GM12878 (cell line): Measurements from ENCODE around the gene ADK. TPM values are rescaled to one million over a fixed set of nuclear protein-coding genes. Genes with fewer than 3 reads are reported as not detected.

Experiments used
- ATAC-seq: fragments of 200-7000 bp; cut with Tn5 transposase; 3 replicates; pipeline ENCODE4 v1.9.1; 2020; ENCODE audit warnings: mild to moderate bottlenecking, moderate library complexity
- BruUV-seq: library from RNA; stranded (reverse); fragments of 400-500 nt; replicated peaks from 2 replicates; lab custom pipeline; 2021; lab: Mats Ljungman, UMichigan
- CTCF ChIA-PET: fragments of 300-600 bp; sonication (Branson Sonifier 250); formaldehyde crosslinking; extraction: SDS; loops from one replicate; lab custom pipeline; 2021; ENCODE audit warnings: inconsistent platforms; lab: Yijun Ruan, JAX
- POLR2A ChIA-PET: fragments of 350-600 bp; formaldehyde crosslinking; extraction: SDS; loops from one replicate; lab custom pipeline; 2021; ENCODE audit warnings: inconsistent platforms; lab: Charles Lee
- RAD21 ChIA-PET: fragments of 300-600 bp; sonication (Branson Sonifier 250); formaldehyde crosslinking; loops from one replicate; lab custom pipeline; 2023; ENCODE audit warnings: antibody characterized with exemption; ENCODE audit not compliant: unreplicated experiment; lab: Charles Lee
- SMC1A ChIA-PET: fragments of 300-600 bp; sonication (Branson Sonifier 250); formaldehyde crosslinking; loops from one replicate; lab custom pipeline; 2023; ENCODE audit not compliant: unreplicated experiment, uncharacterized antibody; lab: Charles Lee
- DNase-seq: peaks from one replicate; pipeline ENCODE4 v3.0.0-alpha.2; 2011; ENCODE audit warnings: low read depth, low spot score
- FAIRE-seq: peaks from 3 replicates; lab custom pipeline; 2011; peaks lifted over from hg19 to GRCh38; lab: Jason Lieb, UNC
- H2AFZ ChIP-seq: 2 replicates; pipeline ENCODE4 v1.6.0; 2011; ENCODE audit warnings: low read depth, low read length, control low read depth; ENCODE audit not compliant: control insufficient read depth
- H3K27ac ChIP-seq: 2 replicates; pipeline ENCODE4 v1.5.1; 2011; ENCODE audit warnings: control low read depth; ENCODE audit not compliant: control insufficient read depth, insufficient read depth
- H3K27me3 ChIP-seq, 2 experiments: replicated peaks in 1 of 2; 2 replicates each; pipeline versions ENCODE4 v1.6.0 to v1.6.1; 2011; ENCODE audit warnings: low read length in 1 of 2; ENCODE audit not compliant: control insufficient read depth in 2 of 2, insufficient read depth in 2 of 2
- H3K36me3 ChIP-seq, 2 experiments: 2 replicates each; pipeline ENCODE4 v1.5.1; 2011; ENCODE audit warnings: low read length in 1 of 2; ENCODE audit not compliant: control insufficient read depth in 2 of 2, insufficient read depth in 2 of 2
- H3K4me1 ChIP-seq: 2 replicates; pipeline ENCODE4 v1.6.1; 2011; ENCODE audit warnings: mild to moderate bottlenecking, low read length, moderate library complexity, mixed read lengths; ENCODE audit not compliant: control insufficient read depth, insufficient read depth
- H3K4me2 ChIP-seq: 2 replicates; pipeline ENCODE4 v1.6.0; 2011; ENCODE audit warnings: control low read depth; ENCODE audit not compliant: control insufficient read depth, insufficient read depth
- H3K4me3 ChIP-seq: fragments of 200-600 bp; sonication (generic); 2 replicates; pipeline ENCODE4 v1.5.1; 2016
- H3K79me2 ChIP-seq: 2 replicates; pipeline ENCODE4 v1.6.0; 2011; ENCODE audit warnings: low read length; ENCODE audit not compliant: control insufficient read depth, insufficient read depth
- H3K9ac ChIP-seq: 2 replicates; pipeline ENCODE4 v1.8.0; 2011; ENCODE audit warnings: low read length, control low read depth, mixed read lengths; ENCODE audit not compliant: control insufficient read depth, insufficient read depth
- H3K9me3 ChIP-seq: replicated peaks from 3 replicates; pipeline ENCODE4 v1.5.1; 2011; ENCODE audit warnings: mild to moderate bottlenecking, low read length; ENCODE audit not compliant: control insufficient read depth, insufficient read depth
- H4K20me1 ChIP-seq: 2 replicates; pipeline ENCODE4 v1.6.0; 2011; ENCODE audit not compliant: control insufficient read depth, insufficient read depth
- MEF2B ChIP-seq: fragments of 450-650 bp; IDR thresholded peaks from 2 replicates; pipeline ENCODE4 v1.6.1; 2018; ENCODE audit warnings: mild to moderate bottlenecking, moderate library complexity; ENCODE audit not compliant: partially characterized antibody, poor library complexity, severe bottlenecking
- PML ChIP-seq: IDR thresholded peaks from 2 replicates; pipeline ENCODE4 v1.6.1; 2012; ENCODE audit warnings: low read length, inconsistent platforms
- RBBP5 ChIP-seq: fragments of 200-600 bp; sonication (generic); conservative IDR thresholded peaks from 2 replicates; pipeline ENCODE4 v1.6.1; 2016
- WGBS: methylation state at CpG from one replicate; pipeline ENCODE4 v1.1.6; 2016; ENCODE audit warnings: low lambda C conversion rate; ENCODE audit not compliant: insufficient replicate concordance, insufficient coverage; ENCODE audit errors: missing lambda C conversion rate; 5-methylcytosine and 5-hydroxymethylcytosine counted together
- in situ Hi-C: fragments of 300-500 bp; cut with MboI; formaldehyde crosslinking; loops from 9 replicates; pipeline ENCODE4 v1.14.3; 2018; ENCODE audit warnings: mixed read lengths
- intact Hi-C: fragments of 100-400 bp; cut with micrococcal nuclease; formaldehyde crosslinking; loops from one replicate; pipeline ENCODE4 v1.14.2; 2022; ENCODE audit not compliant: unreplicated experiment
- polyA plus RNA-seq, 11 experiments: library from polyadenylated mRNA; depleted of rRNA in 4 of 11; unstranded in 6 of 11; stranded (reverse) in 5 of 11; fragments of >200 nt; fragmentation: Nextera tagmentation in 4 of 11; fragmentation: Illumina TruSeq in 1 of 11; extraction: Ambion mirVana in 4 of 11; extraction: Trizol in 1 of 11; gene quantifications; 1 replicate in 1 of 11; 2 replicates in 10 of 11; pipeline versions ENCODE4 v1.2.1 to v1.2.3, GENCODE V29; 2011 to 2016; ENCODE audit warnings: inconsistent platforms in 2 of 11, missing spikeins in 2 of 11, low read depth in 1 of 11
- total RNA-seq, 4 experiments: library from RNA; depleted of rRNA in 3 of 4; stranded (reverse); fragments of >200 nt in 3 of 4; fragmentation: Illumina TruSeq in 1 of 4; extraction: Trizol in 1 of 4; gene quantifications; 2 replicates each; pipeline versions ENCODE4 v1.2.1 to v1.2.3, GENCODE V29; 2013 to 2021
- TF ChIP-seq, protein P1 (sequence below): fragments of 450-650 bp; IDR thresholded peaks from 2 replicates; pipeline ENCODE4 v1.6.1; 2016; ENCODE audit warnings: mild to moderate bottlenecking
- TF ChIP-seq, protein P2 (sequence below): fragments of 450-650 bp; IDR thresholded peaks from 2 replicates; pipeline ENCODE4 v1.6.1; 2017; ENCODE audit warnings: mild to moderate bottlenecking, moderate library complexity
- TF ChIP-seq, protein P3 (sequence below): fragments of 450-650 bp; formaldehyde crosslinking; IDR thresholded peaks from 2 replicates; pipeline ENCODE4 v1.4.0; 2022; ENCODE audit warnings: mild to moderate bottlenecking, moderate library complexity

The ADK gene
- total and polyA plus RNA-seq, 10 of the 15 experiments (the other 5 are each of a cell fraction or from before 2014, with no cell fraction given): 42.0 to 151 (median 81.6) TPM

DNA sequence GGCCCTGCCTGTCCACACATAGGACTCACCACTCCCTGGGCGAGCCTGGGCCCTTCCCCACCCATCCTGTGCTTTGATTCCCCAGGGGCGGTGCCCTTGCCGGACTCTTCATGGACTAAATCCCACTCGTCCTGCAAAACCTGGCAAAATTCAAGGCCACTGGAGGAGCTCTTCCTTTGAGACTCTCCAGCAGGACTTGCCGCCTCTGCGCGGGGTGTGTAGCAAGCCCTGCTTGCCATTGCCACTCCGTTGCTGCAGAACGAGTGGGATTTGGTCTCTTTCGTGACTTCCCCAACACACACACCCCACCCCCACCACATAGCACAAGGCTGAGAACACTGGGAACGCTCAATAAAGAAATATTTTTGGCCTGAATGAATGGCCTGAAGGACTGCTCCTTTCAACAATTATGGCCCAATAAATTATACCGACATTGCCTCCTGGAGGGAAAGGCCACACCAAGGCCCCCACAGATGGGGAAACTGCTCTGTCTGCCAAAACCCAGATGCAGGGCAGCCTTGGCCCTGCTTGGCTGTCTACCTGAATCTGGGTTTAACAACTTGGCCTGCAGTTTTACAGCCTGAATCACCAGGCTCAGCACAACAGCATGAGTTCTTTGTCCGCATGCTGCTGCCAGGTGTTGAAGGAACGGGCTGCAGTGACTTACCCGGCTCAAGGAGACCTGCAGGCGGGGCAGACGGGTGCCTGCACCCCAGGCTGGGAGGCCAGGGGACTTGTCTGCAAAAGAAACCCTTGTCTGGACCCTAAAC lies 602.6 kb downstream of the ADK start:
- TF ChIP-seq, protein P1, sequence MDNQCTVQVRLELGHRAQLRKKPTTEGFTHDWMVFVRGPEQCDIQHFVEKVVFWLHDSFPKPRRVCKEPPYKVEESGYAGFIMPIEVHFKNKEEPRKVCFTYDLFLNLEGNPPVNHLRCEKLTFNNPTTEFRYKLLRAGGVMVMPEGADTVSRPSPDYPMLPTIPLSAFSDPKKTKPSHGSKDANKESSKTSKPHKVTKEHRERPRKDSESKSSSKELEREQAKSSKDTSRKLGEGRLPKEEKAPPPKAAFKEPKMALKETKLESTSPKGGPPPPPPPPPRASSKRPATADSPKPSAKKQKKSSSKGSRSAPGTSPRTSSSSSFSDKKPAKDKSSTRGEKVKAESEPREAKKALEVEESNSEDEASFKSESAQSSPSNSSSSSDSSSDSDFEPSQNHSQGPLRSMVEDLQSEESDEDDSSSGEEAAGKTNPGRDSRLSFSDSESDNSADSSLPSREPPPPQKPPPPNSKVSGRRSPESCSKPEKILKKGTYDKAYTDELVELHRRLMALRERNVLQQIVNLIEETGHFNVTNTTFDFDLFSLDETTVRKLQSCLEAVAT: no peak
- TF ChIP-seq, protein P2, sequence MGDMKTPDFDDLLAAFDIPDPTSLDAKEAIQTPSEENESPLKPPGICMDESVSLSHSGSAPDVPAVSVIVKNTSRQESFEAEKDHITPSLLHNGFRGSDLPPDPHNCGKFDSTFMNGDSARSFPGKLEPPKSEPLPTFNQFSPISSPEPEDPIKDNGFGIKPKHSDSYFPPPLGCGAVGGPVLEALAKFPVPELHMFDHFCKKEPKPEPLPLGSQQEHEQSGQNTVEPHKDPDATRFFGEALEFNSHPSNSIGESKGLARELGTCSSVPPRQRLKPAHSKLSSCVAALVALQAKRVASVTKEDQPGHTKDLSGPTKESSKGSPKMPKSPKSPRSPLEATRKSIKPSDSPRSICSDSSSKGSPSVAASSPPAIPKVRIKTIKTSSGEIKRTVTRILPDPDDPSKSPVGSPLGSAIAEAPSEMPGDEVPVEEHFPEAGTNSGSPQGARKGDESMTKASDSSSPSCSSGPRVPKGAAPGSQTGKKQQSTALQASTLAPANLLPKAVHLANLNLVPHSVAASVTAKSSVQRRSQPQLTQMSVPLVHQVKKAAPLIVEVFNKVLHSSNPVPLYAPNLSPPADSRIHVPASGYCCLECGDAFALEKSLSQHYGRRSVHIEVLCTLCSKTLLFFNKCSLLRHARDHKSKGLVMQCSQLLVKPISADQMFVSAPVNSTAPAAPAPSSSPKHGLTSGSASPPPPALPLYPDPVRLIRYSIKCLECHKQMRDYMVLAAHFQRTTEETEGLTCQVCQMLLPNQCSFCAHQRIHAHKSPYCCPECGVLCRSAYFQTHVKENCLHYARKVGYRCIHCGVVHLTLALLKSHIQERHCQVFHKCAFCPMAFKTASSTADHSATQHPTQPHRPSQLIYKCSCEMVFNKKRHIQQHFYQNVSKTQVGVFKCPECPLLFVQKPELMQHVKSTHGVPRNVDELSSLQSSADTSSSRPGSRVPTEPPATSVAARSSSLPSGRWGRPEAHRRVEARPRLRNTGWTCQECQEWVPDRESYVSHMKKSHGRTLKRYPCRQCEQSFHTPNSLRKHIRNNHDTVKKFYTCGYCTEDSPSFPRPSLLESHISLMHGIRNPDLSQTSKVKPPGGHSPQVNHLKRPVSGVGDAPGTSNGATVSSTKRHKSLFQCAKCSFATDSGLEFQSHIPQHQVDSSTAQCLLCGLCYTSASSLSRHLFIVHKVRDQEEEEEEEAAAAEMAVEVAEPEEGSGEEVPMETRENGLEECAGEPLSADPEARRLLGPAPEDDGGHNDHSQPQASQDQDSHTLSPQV: no peak
- no peak for TF ChIP-seq PML
- TF ChIP-seq MEF2B: no peak
- TF ChIP-seq RBBP5: no peak
- TF ChIP-seq, protein P3, sequence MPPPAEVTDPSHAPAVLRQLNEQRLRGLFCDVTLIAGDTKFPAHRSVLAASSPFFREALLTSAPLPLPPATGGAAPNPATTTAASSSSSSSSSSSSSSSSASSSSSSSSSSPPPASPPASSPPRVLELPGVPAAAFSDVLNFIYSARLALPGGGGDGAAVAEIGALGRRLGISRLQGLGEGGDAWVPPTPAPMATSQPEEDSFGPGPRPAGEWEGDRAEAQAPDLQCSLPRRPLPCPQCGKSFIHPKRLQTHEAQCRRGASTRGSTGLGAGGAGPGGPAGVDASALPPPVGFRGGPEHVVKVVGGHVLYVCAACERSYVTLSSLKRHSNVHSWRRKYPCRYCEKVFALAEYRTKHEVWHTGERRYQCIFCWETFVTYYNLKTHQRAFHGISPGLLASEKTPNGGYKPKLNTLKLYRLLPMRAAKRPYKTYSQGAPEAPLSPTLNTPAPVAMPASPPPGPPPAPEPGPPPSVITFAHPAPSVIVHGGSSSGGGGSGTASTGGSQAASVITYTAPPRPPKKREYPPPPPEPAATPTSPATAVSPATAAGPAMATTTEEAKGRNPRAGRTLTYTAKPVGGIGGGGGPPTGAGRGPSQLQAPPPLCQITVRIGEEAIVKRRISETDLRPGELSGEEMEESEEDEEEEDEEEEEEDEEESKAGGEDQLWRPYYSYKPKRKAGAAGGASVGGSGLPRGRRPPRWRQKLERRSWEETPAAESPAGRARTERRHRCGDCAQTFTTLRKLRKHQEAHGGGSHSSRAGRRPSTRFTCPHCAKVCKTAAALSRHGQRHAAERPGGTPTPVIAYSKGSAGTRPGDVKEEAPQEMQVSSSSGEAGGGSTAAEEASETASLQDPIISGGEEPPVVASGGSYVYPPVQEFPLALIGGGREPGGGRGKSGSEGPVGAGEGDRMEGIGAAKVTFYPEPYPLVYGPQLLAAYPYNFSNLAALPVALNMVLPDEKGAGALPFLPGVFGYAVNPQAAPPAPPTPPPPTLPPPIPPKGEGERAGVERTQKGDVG (CRISPR knock-in tag): no peak

More for the DNA sequence above, 602.6 kb downstream of the ADK start:
- Histone ChIP-seq H3K27ac (no peak overlapping the region), H3K27me3 (no peaks in the 10 kb centered on the region), H3K4me3 (no peak overlapping the region), H3K4me1 (peaks cover 4% of the 10 kb centered on the region; the same call in 1 of the 2 replicates), H4K20me1 (no peaks in the 10 kb centered on the region), H3K4me2 (no peak overlapping the region), H3K9me3 (no peaks in the 10 kb centered on the region), H3K79me2 (no peaks in the 10 kb centered on the region), H3K36me3 (no peaks in the 10 kb centered on the region), H3K9ac (no peak overlapping the region), H2AFZ (no peak overlapping the region)
- intact Hi-C loops (no loop called here), in situ Hi-C loops (no loop called here)
- WGBS: 78% methylated on average over 17 of the region's 17 CpGs
- DNase-seq (no peak), FAIRE-seq (no peak), ATAC-seq (no peak)
- RAD21 ChIA-PET: no interaction called here
- no TSS peak for BruUV-seq
- POLR2A ChIA-PET: interaction anchor here (0.6 kb wide), 2 partner anchors 290 to 461 kb away, joined by 3 to 8 read pairs; no protein-coding TSS in a partner anchor
- CTCF ChIA-PET: interaction anchor here (0.9 to 3.4 kb wide), 3 partner anchors 12 to 267 kb away, joined by 3 to 35 read pairs (median 8); no protein-coding TSS in a partner anchor
- SMC1A ChIA-PET: interaction anchor here (1.2 to 6.1 kb wide), 3 partner anchors 15 to 266 kb away, joined by 3 to 42 read pairs (median 4); no protein-coding TSS in a partner anchor
